COR-L47 (cell line): ENCODE results near the gene SGSM1.

Experiments used
- DNase-seq: peaks from one replicate; lab custom pipeline; 2025; lab: John Stamatoyannopoulos, UW

Gene SGSM1

GRCh38 chr22:24805790-24806662 lies at the start of gene SGSM1:
TSS of gene SGSM1 (plus strand) at chr22:24806211. CDS start at chr22:24806326, 115 bp downstream.
- DNase-seq: peak; percentile 85

GRCh38 chr22:24758164-24758799 lies 47.7 kb upstream of the SGSM1 start:
- DNase-seq: peak; percentile 27

- no peak for DNase-seq
Measured at GRCh38 chr22:24759765-24760164, 46.2 kb upstream of the SGSM1 start.

- DNase-seq: no peak
Measured at GRCh38 chr22:24760708-24761306, 45.2 kb upstream of the SGSM1 start.

GRCh38 chr22:24761888-24762675 lies 43.9 kb upstream of the SGSM1 start:
- no peak for DNase-seq

- no peak for DNase-seq
Measured at GRCh38 chr22:24763872-24764485, 42.0 kb upstream of the SGSM1 start.

GRCh38 chr22:24765166-24765565 lies 40.8 kb upstream of the SGSM1 start:
- DNase-seq: no peak

GRCh38 chr22:24768537-24769374 lies 37.3 kb upstream of the SGSM1 start:
- DNase-seq: peak; percentile 70

GRCh38 chr22:24772493-24773220 lies 33.4 kb upstream of the SGSM1 start:
- DNase-seq: peak; percentile 20

GRCh38 chr22:24775769-24776492 lies 30.1 kb upstream of the SGSM1 start:
- DNase-seq: no peak

GRCh38 chr22:24776525-24776924 lies 29.5 kb upstream of the SGSM1 start:
- no peak for DNase-seq

- no peak for DNase-seq
Measured at GRCh38 chr22:24789516-24789915, 16.5 kb upstream of the SGSM1 start.

- DNase-seq: no peak
Measured at GRCh38 chr22:24791362-24791761, 14.6 kb upstream of the SGSM1 start.

- DNase-seq: no peak
Measured at GRCh38 chr22:24796056-24796455, 10.0 kb upstream of the SGSM1 start.

GRCh38 chr22:24796860-24797259 lies 9.2 kb upstream of the SGSM1 start:
- DNase-seq: no peak

GRCh38 chr22:24801901-24802465 lies 4.0 kb upstream of the SGSM1 start:
- DNase-seq: no peak

GRCh38 chr22:24803064-24803542 lies 2.9 kb upstream of the SGSM1 start:
- DNase-seq: peak; percentile 24

- no peak for DNase-seq
Measured at GRCh38 chr22:24806663-24807001, 621 bp downstream of the SGSM1 start.
